Mesenchymal stem cell (in vitro differentiated cells and primary cell): Measurements from ENCODE around the gene ASPDH.

Experiments used
- DNase-seq: peaks from one replicate; pipeline ENCODE4 v3.0.0-alpha.2; 2013
- H2AFZ ChIP-seq: one replicate; pipeline ENCODE4 v1.6.1; 2013; ENCODE audit warnings: low read depth, mild to moderate bottlenecking, control low read depth, inconsistent platforms, low read length, moderate library complexity
- H2AK5ac ChIP-seq: 2 replicates; pipeline ENCODE4 v1.6.1; 2013; ENCODE audit warnings: low read length, moderate library complexity, mild to moderate bottlenecking, inconsistent platforms; ENCODE audit not compliant: severe bottlenecking
- H2BK120ac ChIP-seq: one replicate; pipeline ENCODE4 v1.6.1; 2013; ENCODE audit warnings: low read depth, mild to moderate bottlenecking, inconsistent platforms, low read length, moderate library complexity
- H2BK12ac ChIP-seq, 2 experiments: one replicate each; pipeline ENCODE4 v1.6.1; 2013; ENCODE audit warnings: inconsistent platforms in 2 of 2, low read length in 2 of 2, mild to moderate bottlenecking in 2 of 2, moderate library complexity in 2 of 2, control low read depth in 1 of 2
- H2BK15ac ChIP-seq: one replicate; pipeline ENCODE4 v1.6.1; 2013; ENCODE audit warnings: mild to moderate bottlenecking, low read depth, inconsistent platforms; ENCODE audit not compliant: poor library complexity, severe bottlenecking
- H2BK5ac ChIP-seq: 2 replicates; pipeline ENCODE4 v1.6.1; 2013; ENCODE audit warnings: low read depth, mild to moderate bottlenecking, low read length, control low read depth, inconsistent platforms; ENCODE audit not compliant: poor library complexity, severe bottlenecking
- H3K14ac ChIP-seq, 2 experiments: one replicate each; pipeline ENCODE4 v1.6.1; 2013; ENCODE audit warnings: inconsistent platforms in 2 of 2, low read length in 2 of 2, control low read depth in 1 of 2, mild to moderate bottlenecking in 1 of 2, moderate library complexity in 1 of 2
- H3K18ac ChIP-seq, 2 experiments: one replicate each; pipeline ENCODE4 v1.6.1; 2013; ENCODE audit warnings: inconsistent platforms in 2 of 2, low read length in 2 of 2, control low read depth in 1 of 2, low read depth in 1 of 2, mild to moderate bottlenecking in 1 of 2
- H3K23ac ChIP-seq, 2 experiments: one replicate each; pipeline ENCODE4 v1.6.1; 2013; ENCODE audit warnings: inconsistent platforms in 2 of 2, low read length in 2 of 2, mild to moderate bottlenecking in 2 of 2, moderate library complexity in 2 of 2, control low read depth in 1 of 2
- H3K27ac ChIP-seq: 2 replicates; pipeline ENCODE4 v1.5.1; 2013; ENCODE audit warnings: mild to moderate bottlenecking, moderate library complexity, low read length, control low read depth, inconsistent platforms; ENCODE audit not compliant: poor library complexity, severe bottlenecking
- H3K27me3 ChIP-seq, 2 experiments: 2 replicates each; pipeline versions ENCODE4 v1.6.1 to v1.7.0; 2013; ENCODE audit warnings: low read length in 2 of 2, mild to moderate bottlenecking in 2 of 2, moderate library complexity in 2 of 2, control low read depth in 1 of 2, inconsistent platforms in 1 of 2; ENCODE audit not compliant: control insufficient read depth in 1 of 2, insufficient read depth in 1 of 2
- H3K36me3 ChIP-seq, 2 experiments: 2 replicates each; pipeline versions ENCODE4 v1.6.1 to v1.7.0; 2013; ENCODE audit warnings: low read length in 2 of 2, control low read depth in 1 of 2, inconsistent platforms in 1 of 2, low read depth in 1 of 2, mild to moderate bottlenecking in 1 of 2; ENCODE audit not compliant: insufficient read depth in 2 of 2, control insufficient read depth in 1 of 2
- H3K4ac ChIP-seq, 2 experiments: one replicate each; pipeline ENCODE4 v1.6.1; 2013; ENCODE audit warnings: inconsistent platforms in 2 of 2, low read length in 2 of 2, mild to moderate bottlenecking in 2 of 2, moderate library complexity in 2 of 2, control low read depth in 1 of 2, low read depth in 1 of 2
- H3K4me1 ChIP-seq: 2 replicates; pipeline ENCODE4 v1.6.1; 2013; ENCODE audit warnings: low read depth, low read length, control low read depth; ENCODE audit not compliant: control insufficient read depth, insufficient read depth
- H3K4me2 ChIP-seq: 2 replicates; pipeline ENCODE4 v1.6.1; 2013; ENCODE audit warnings: low read length, mild to moderate bottlenecking, inconsistent platforms; ENCODE audit not compliant: poor library complexity, severe bottlenecking
- H3K4me3 ChIP-seq, 2 experiments: 2 replicates each; pipeline versions ENCODE4 v1.5.1 to v1.7.0; 2013; ENCODE audit warnings: low read length in 2 of 2, mild to moderate bottlenecking in 2 of 2, control low read depth in 1 of 2, low read depth in 1 of 2; ENCODE audit not compliant: insufficient read depth in 1 of 2
- H3K79me1 ChIP-seq: replicated peaks from 2 replicates; pipeline ENCODE4 v1.6.1; 2013; ENCODE audit warnings: mild to moderate bottlenecking, control low read depth, low read length, inconsistent platforms; ENCODE audit not compliant: poor library complexity, severe bottlenecking
- H3K9ac ChIP-seq: 2 replicates; pipeline ENCODE4 v1.7.0; 2013; ENCODE audit warnings: mild to moderate bottlenecking, low read length, moderate library complexity
- H3K9me3 ChIP-seq: 2 replicates; pipeline ENCODE4 v1.7.0; 2013; ENCODE audit warnings: mild to moderate bottlenecking, low read length; ENCODE audit not compliant: control insufficient read depth
- H4K8ac ChIP-seq: one replicate; pipeline ENCODE4 v1.6.1; 2013; ENCODE audit warnings: inconsistent platforms, mild to moderate bottlenecking, low read length, moderate library complexity
- H4K91ac ChIP-seq: one replicate; pipeline ENCODE4 v1.6.1; 2013; ENCODE audit warnings: mild to moderate bottlenecking, low read length, inconsistent platforms
- WGBS: methylation state at CpG from one replicate; pipeline ENCODE4 v1.1.7; 2013; ENCODE audit warnings: mixed read lengths; 5-methylcytosine and 5-hydroxymethylcytosine counted together

Gene ASPDH

DNA sequence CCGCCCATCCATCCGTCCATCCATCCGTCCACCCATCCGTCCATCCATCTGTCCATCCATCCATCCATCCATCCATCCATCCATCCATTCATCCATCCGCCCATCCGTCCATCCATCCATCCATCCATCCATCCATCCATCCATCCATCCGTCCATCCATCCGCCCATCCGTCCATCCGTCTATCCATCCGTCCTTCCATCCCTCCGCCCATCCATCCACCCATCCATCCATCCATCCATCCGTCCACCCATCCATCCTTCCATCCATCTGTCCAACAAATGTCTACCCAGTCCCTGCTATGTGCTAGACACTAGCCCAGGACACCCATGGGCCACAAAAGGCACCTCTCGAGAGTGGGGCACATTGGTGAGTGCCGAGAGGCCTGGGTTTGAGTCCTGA is 38.8 kb upstream of the ASPDH start:
- no peak overlapping the region for H2BK15ac ChIP-seq
- H3K4ac ChIP-seq: no peak overlapping the region
- H2AFZ ChIP-seq: no peak overlapping the region
- no peak overlapping the region for H2AK5ac ChIP-seq
- H3K79me1 ChIP-seq: no peaks in the 10 kb centered on the region
- no peaks in the 10 kb centered on the region for H3K4me1 ChIP-seq
- H4K8ac ChIP-seq: no peak overlapping the region
- DNase-seq: no peak
- H2BK5ac ChIP-seq: no peak overlapping the region
- no peak overlapping the region for H3K4me2 ChIP-seq
- H2BK12ac ChIP-seq: no peak overlapping the region
- H3K4me3 ChIP-seq: no peak overlapping the region
- no peak overlapping the region for H4K91ac ChIP-seq
- H3K9me3 ChIP-seq: no peaks in the 10 kb centered on the region
- no peak overlapping the region for H2BK120ac ChIP-seq
- H3K14ac ChIP-seq: no peak overlapping the region
- H3K27ac ChIP-seq: no peak overlapping the region
- no peak overlapping the region for H3K23ac ChIP-seq
- WGBS: 82% methylated on average over 15 of the region's 15 CpGs
- peaks cover 0 to 61% of the 10 kb centered on the region in 2 experiments for H3K27me3 ChIP-seq
- H3K36me3 ChIP-seq: no peaks in the 10 kb centered on the region
- H3K9ac ChIP-seq: no peak overlapping the region
- H3K18ac ChIP-seq: no peak overlapping the region

DNA sequence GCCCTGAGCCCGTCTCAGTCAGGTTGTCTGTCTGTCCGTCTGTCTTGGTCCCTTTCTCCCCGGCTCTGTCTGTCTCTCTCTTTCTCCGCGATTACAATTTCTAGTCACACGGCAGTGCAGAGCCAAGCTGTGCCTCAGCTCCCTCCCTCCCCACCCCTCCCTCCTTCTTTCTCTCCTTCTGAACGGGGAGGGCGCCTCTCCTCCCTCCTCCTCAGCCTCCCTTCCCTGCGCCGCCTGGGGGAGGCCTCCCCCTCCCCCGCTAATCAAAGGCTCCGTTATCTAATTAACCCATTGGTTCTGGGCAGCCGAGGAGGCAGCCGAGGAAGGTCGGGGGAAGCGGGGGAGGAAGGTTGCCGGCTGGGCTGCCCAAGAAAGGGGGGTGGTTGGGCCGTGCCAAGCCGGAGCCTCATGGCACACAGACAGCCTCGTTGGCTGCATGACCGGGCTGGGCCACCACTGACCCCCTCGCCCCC is 38.0 kb upstream of the ASPDH start:
- Histone ChIP-seq H2AK5ac (no peak overlapping the region), H2BK12ac (no peak overlapping the region), H3K4ac (no peak overlapping the region), H3K14ac (no peak overlapping the region), H3K4me3 (no peak overlapping the region), H3K4me1 (no peaks in the 10 kb centered on the region), H3K36me3 (no peaks in the 10 kb centered on the region), H2BK15ac (no peak overlapping the region), H4K91ac (no peak overlapping the region), H3K9me3 (no peaks in the 10 kb centered on the region), H2BK5ac (no peak overlapping the region), H3K4me2 (no peak overlapping the region), H3K18ac (no peak overlapping the region), H3K79me1 (no peaks in the 10 kb centered on the region), H4K8ac (no peak overlapping the region), H2AFZ (no peak overlapping the region), H3K27ac (no peak overlapping the region), H2BK120ac (no peak overlapping the region), H3K27me3 (peaks cover 0 to 56% of the 10 kb centered on the region in 2 experiments), H3K23ac (no peak overlapping the region), H3K9ac (no peak overlapping the region)
- no peak for DNase-seq
- WGBS: 65% methylated on average over 21 of the region's 22 CpGs

DNA sequence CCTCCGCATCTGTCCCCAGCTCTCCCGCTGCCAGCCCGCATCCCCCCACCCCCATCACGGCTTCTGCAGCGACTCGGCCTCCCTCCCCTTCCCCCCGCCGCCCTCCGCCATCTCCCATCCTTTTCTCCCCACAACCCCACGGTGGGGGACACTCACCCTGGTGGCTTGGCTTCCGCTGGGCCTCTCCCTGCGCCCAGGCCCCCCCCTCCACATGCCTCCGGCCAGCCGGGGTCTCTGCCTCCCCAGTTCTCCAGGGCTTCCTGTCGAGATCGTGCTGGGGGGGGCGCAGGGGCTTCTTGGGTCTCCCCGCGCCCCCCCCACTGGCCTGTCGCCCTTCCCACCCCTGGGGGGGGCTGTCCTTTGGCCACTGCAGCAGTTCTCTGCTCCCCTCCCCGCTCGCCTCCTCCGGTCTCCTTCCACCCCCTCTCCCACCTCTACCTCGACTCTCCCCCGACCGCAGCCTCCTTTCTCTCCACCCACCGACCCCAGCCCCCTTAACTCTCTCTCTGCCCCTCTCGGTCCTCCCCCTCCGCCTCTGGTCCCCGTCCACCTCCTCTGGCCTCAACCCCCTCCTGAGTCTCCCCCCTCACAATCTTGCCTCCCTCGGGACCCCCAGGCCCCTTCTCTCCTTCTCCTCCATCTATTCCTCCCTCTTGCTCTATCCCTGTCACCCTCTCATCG is 37.5 kb upstream of the ASPDH start:
- H3K9me3 ChIP-seq: no peaks in the 10 kb centered on the region
- no peak overlapping the region for H2BK5ac ChIP-seq
- H3K23ac ChIP-seq: no peak overlapping the region
- H3K36me3 ChIP-seq: no peaks in the 10 kb centered on the region
- no peak overlapping the region for H3K4me2 ChIP-seq
- H3K27me3 ChIP-seq: peaks cover 0 to 56% of the 10 kb centered on the region in 2 experiments
- no peak overlapping the region for H3K18ac ChIP-seq
- no peak for DNase-seq
- H3K4me1 ChIP-seq: no peaks in the 10 kb centered on the region
- no peak overlapping the region for H3K27ac ChIP-seq
- WGBS: 44% methylated on average over 32 of the region's 32 CpGs
- H3K4ac ChIP-seq: no peak overlapping the region
- H2AFZ ChIP-seq: no peak overlapping the region
- no peak overlapping the region for H3K9ac ChIP-seq
- no peak overlapping the region for H2BK12ac ChIP-seq
- H3K4me3 ChIP-seq: no peak overlapping the region
- H4K91ac ChIP-seq: no peak overlapping the region
- H3K79me1 ChIP-seq: no peaks in the 10 kb centered on the region
- no peak overlapping the region for H2AK5ac ChIP-seq
- no peak overlapping the region for H2BK15ac ChIP-seq
- no peak overlapping the region for H4K8ac ChIP-seq
- H3K14ac ChIP-seq: no peak overlapping the region
- no peak overlapping the region for H2BK120ac ChIP-seq

DNA sequence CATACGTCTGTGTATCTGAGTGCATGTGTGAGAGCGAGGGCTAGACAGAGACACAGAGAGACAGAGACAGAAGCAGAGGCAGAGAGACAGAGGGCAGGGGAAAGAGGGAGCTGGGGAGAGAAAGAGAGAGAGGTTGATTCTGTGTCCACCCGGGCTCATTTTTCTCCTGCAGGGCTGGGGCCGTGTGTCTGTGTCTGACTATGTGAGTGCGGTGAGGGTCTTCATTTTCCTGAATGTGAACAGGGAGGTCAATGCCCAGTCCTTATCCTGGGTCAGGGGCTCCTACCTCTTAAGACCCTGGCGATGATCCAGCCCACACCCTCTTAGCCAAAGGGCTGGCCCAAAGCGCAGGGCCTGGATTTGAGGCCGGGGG is 36.9 kb upstream of the ASPDH start:
- H2AK5ac ChIP-seq: no peak overlapping the region
- no peak overlapping the region for H3K4me2 ChIP-seq
- no peaks in the 10 kb centered on the region for H3K4me1 ChIP-seq
- H3K14ac ChIP-seq: no peak overlapping the region
- peaks cover 0 to 51% of the 10 kb centered on the region in 2 experiments for H3K27me3 ChIP-seq
- H2BK5ac ChIP-seq: no peak overlapping the region
- H3K9me3 ChIP-seq: no peaks in the 10 kb centered on the region
- no peak overlapping the region for H3K27ac ChIP-seq
- no peak overlapping the region for H2BK120ac ChIP-seq
- H2AFZ ChIP-seq: no peak overlapping the region
- H3K9ac ChIP-seq: no peak overlapping the region
- no peak overlapping the region for H2BK12ac ChIP-seq
- H3K4ac ChIP-seq: no peak overlapping the region
- no peak for DNase-seq
- WGBS: 76% methylated on average over 7 of the region's 8 CpGs
- H3K79me1 ChIP-seq: no peaks in the 10 kb centered on the region
- no peak overlapping the region for H3K18ac ChIP-seq
- H3K36me3 ChIP-seq: no peaks in the 10 kb centered on the region
- H4K91ac ChIP-seq: no peak overlapping the region
- H2BK15ac ChIP-seq: no peak overlapping the region
- no peak overlapping the region for H3K4me3 ChIP-seq
- H3K23ac ChIP-seq: no peak overlapping the region
- no peak overlapping the region for H4K8ac ChIP-seq
